PFSK-1 (cell line): ENCODE measurements around the gene SUMO3.

Experiments used
- FOXP2 ChIP-seq: optimal IDR thresholded peaks from 2 replicates; pipeline ENCODE3; 2011; ENCODE audit warnings: borderline replicate concordance, control low read depth, inconsistent platforms; ENCODE audit not compliant: insufficient read depth; ENCODE audit errors: extremely low read length, extremely low read depth
- POLR2AphosphoS5 ChIP-seq: IDR thresholded peaks from 2 replicates; pipeline ENCODE4 v1.6.1; 2012; ENCODE audit warnings: low read depth, mild to moderate bottlenecking, control low read depth, low read length, moderate library complexity
- SIN3A ChIP-seq: IDR thresholded peaks from 2 replicates; pipeline ENCODE4 v1.6.1; 2012; ENCODE audit warnings: mild to moderate bottlenecking, low read length, moderate library complexity, borderline replicate concordance; ENCODE audit not compliant: insufficient read depth
- TAF1 ChIP-seq: IDR thresholded peaks from 2 replicates; pipeline ENCODE4 v1.6.1; 2012; ENCODE audit warnings: low read length, control low read depth, borderline replicate concordance; ENCODE audit not compliant: insufficient read depth
- TF ChIP-seq, protein P1 (sequence below), 2 experiments: IDR thresholded peaks; 2 replicates each; pipeline versions ENCODE4 v1.6.1 to v1.8.0; 2011 to 2012; ENCODE audit warnings: low read depth in 2 of 2, low read length in 2 of 2, control low read depth in 1 of 2, inconsistent platforms in 1 of 2, mild to moderate bottlenecking in 1 of 2, moderate library complexity in 1 of 2; ENCODE audit not compliant: insufficient read depth in 1 of 2

SUMO3 gene

DNA sequence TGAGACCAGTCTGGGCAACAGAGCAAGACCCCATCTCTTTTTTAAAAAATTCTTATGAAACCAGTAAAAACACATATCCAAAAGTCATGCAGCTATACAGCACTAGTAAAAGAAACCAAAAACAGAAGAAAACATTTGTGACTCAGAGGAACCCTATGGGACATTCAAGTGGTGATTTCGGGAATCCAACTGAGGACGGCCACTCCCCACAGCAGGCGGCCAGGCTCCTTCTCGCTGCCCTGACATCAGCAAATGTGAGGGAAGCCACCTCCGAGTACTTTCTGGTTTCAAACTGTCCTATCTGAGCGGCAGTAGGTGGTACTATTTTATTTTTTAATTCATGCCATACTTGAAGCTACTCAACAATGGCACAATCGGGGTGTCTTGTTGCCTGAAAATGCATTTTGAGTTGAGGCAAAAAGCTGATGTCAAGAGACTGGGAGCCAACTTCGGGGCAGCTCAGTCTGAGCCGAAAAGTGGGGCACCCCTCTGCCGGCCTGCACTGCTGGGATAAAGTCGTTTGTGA, 3.3 kb downstream of the SUMO3 start:
- TF ChIP-seq, protein P1, sequence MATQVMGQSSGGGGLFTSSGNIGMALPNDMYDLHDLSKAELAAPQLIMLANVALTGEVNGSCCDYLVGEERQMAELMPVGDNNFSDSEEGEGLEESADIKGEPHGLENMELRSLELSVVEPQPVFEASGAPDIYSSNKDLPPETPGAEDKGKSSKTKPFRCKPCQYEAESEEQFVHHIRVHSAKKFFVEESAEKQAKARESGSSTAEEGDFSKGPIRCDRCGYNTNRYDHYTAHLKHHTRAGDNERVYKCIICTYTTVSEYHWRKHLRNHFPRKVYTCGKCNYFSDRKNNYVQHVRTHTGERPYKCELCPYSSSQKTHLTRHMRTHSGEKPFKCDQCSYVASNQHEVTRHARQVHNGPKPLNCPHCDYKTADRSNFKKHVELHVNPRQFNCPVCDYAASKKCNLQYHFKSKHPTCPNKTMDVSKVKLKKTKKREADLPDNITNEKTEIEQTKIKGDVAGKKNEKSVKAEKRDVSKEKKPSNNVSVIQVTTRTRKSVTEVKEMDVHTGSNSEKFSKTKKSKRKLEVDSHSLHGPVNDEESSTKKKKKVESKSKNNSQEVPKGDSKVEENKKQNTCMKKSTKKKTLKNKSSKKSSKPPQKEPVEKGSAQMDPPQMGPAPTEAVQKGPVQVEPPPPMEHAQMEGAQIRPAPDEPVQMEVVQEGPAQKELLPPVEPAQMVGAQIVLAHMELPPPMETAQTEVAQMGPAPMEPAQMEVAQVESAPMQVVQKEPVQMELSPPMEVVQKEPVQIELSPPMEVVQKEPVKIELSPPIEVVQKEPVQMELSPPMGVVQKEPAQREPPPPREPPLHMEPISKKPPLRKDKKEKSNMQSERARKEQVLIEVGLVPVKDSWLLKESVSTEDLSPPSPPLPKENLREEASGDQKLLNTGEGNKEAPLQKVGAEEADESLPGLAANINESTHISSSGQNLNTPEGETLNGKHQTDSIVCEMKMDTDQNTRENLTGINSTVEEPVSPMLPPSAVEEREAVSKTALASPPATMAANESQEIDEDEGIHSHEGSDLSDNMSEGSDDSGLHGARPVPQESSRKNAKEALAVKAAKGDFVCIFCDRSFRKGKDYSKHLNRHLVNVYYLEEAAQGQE (IDR thresholded peaks at IDR 0.05; ENCODE audit: insufficient read depth in 1 of 2, low read depth in 2 of 2, low read length in 2 of 2), result no peak
- TF ChIP-seq TAF1 (no peak), POLR2AphosphoS5 (no peak), SIN3A (no peak), FOXP2 (no peak)

DNA sequence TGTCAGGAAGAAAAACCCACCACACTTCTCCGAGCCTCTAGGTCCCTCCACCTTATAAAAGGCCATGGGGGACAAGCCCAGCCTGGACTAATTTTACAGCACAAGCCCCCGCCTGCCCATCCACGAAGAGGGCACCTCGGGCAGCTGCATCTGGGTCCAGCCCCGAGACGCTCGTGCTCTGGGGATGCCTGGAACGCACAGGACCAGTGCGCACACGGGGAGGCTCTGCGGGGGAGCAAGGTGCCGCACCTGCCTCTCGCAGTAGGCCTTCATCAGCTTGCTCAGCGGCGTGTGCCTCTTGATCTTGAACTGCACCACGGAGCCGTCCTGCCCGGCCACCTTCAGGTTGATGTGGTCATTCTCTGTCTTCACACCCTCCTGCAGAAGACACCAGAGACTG, 4.1 kb downstream of the SUMO3 start:
- TF ChIP-seq FOXP2, result no peak
- TF ChIP-seq SIN3A, result no peak
- TF ChIP-seq TAF1, result no peak
- TF ChIP-seq, protein P1 (IDR thresholded peaks at IDR 0.05; ENCODE audit: insufficient read depth in 1 of 2, low read depth in 2 of 2, low read length in 2 of 2), result no peak
- TF ChIP-seq POLR2AphosphoS5, result no peak

DNA sequence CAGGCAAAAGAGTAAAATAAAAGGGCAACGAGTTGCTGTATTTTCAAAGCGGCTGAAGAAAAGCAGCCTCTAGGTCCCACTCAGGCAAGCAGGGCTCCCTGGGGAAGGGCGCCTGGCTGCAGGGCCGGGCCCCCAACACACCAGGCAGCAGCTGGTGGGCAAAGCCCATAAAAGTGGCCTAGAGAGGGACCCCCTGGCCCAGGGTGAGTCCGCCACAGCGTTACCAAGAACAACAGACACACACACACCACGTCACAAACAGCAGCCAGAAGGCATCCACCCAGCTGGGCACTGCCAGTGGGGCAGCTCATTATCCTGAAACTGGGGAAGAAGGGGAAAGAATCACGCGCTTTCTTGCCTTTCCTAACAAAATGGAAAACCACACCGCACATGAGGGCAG, 4.7 kb downstream of the SUMO3 start:
- TF ChIP-seq FOXP2 (no peak), POLR2AphosphoS5 (no peak), SIN3A (no peak), TAF1 (no peak)
- TF ChIP-seq, protein P1 (IDR thresholded peaks at IDR 0.05; ENCODE audit: insufficient read depth in 1 of 2, low read depth in 2 of 2, low read length in 2 of 2), result no peak

DNA sequence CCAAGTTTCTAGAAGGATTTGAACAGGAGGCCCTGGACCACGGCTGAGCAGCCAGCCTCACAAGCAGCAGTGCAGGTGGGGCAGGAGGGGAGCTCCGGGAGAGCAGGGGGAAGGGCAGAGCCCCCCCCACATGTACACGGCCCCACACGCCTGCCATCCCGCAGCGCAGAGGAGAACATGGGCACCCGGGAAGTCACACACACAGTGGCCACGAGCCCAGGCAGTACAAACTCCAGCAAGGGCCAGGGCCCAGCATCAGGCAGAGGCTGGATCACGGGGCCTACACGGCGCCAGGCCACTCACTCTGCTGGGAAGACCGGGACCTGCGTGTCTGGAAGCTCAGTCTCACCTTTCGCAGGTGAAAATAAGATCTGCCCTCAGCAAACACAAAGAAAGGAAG, 5.2 kb downstream of the SUMO3 start:
- TF ChIP-seq SIN3A, result no peak
- no peak for TF ChIP-seq FOXP2
- TF ChIP-seq, protein P1 (IDR thresholded peaks at IDR 0.05; ENCODE audit: insufficient read depth in 1 of 2, low read depth in 2 of 2, low read length in 2 of 2), result no peak
- no peak for TF ChIP-seq POLR2AphosphoS5
- TF ChIP-seq TAF1, result no peak

DNA sequence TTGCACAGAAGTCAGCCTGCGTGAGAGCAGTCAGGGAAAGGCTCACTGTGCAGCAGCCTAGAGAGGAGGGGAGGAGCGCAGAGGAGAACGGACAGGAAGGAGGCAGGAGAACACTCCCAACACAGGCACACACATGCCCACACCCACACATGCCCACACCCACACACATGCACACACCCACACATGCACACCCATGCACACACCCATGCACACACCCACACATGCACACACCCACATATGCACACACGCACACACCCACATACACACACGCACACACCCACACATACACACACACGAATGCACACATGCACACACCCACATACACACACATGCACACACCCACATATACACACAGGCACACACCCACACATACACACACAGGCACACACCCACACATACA, 7.1 kb downstream of the SUMO3 start:
- TF ChIP-seq POLR2AphosphoS5, result no peak
- TF ChIP-seq TAF1, result no peak
- TF ChIP-seq, protein P1 (IDR thresholded peaks at IDR 0.05; ENCODE audit: insufficient read depth in 1 of 2, low read depth in 2 of 2, low read length in 2 of 2), result no peak
- TF ChIP-seq SIN3A, result no peak
- TF ChIP-seq FOXP2, result no peak
